SW480 (cell line): Measurements from ENCODE around the gene BEST1.
"Not testable (repeated sequence)": the region's sequence is repeated elsewhere in the genome, so short reads cannot be mapped to it uniquely, and the experiment has no call there.

ENCODE experiments used
- DNase-seq: peaks from one replicate; pipeline ENCODE4 v3.0.0-alpha.2; 2016; ENCODE audit warnings: low spot score

The BEST1 gene

DNA sequence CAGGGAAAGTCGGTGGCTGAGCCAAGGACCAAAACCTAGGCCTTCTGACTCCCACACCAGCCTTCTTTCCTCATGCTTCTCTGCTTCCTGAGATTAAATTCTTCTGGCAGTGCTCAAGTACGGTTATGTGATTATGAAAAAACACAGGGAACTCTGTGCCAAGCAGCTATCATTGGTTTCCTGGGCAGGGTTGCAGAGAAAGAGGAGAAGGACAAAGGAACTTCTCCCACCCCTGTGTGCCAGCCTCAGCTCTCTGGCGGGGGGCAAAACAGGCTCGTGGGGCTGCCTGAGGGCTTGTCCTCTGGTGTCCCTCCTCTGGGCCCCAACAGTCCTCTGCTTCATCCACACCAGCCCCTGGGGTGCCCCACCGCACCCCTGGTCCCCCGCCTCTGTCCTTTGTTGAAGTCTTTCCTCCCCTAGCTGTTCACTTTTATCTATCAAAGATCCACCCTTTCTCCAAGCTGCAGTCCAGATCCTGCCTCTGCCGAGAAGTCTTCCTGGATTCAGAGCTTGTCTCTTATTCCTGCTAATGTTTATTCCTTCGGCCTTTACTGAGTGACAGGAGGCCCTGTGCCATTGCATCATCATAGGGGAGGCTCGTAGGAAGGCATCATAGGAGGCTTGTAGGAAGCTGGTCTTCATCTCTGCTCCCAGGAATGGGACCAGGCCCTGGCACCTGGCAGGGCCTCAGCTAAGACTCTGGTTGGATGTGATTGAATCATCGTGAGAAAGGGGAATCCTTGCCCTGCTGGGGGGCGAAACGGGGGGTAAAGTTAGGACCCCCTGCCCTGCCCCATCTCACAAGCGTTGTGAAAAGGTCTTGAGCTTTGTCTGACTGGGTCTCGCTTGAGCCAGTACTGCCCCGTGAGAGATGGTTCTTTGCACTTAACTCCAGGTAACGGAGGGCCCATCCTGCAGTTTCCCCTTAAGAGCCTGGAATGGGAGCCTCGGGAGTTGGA is 28.8 kb downstream of the BEST1 start:
- no peak for DNase-seq

DNA sequence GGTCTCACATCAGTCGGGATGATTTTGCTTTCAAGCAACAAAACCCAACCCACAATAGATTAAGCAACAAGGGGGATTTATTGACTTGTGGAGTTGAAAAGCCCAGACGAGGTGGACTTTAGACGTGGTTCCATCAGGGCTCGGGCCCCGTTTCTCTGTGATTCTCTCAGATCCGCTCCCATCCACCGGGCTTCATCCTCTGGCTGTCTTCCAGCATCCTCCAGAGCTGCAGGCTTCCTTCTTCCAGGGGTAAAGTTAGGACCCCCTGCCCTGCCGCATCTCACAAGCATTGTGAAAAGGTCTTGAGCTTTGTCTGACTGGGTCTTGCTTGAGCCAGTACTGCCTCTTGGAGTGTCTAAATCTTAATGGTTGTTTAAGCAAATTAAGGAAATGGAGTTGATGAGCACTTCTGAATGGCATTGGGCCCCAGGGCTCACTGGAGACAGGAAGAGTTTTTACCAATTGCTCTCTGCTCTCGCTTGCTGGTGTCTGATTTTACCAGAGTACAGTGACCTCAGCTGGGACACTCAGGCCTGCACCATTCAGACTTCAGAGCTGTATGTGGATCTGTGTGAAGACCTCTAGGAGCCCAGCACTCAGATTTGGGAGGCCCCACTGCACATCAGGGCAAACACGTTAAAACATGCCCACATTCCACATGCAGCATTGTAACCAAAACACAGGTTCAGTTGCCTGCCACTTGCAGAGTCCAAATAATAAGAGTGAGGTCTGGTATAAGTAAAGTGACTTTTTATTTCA is 30.8 kb downstream of the BEST1 start:
- DNase-seq = no peak

DNA sequence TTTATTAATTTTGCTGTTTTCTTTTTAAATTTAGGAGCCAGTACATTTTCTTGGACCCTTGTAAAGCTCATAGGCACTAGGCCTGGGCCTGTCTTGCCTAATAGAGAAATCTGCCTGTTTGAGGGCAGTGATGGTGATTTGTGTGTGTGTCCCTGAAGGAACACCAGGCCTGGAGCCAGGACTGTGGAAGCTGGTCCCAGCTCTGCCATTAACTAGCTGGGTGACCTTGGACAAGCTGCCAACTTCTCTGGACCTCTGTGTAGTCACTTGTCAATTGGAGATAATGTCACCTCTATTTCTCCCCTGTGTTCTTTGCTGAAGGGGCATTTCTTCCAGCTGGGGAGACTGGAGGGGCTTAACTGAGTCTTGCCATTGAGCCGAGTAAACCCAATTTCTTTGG is 33.3 kb downstream of the BEST1 start:
- no peak for DNase-seq

DNA sequence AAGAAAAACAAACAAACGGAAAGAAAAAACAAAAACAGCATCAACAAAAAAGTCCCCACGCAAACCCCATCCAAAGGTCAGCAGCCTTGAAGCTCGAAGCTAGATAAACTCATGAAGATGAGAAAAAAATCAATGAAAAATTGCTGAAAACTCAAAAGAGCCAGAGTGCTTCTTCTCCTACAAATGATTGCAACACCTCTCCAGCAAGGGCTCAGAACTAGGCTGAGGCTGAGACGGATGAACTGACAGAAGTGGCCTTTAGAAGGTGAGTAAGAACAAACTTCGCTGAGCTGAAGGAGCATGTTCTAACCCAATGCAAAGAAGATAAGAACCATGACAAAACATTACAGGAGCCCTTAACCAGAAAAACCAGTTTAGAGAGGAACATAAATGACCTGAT is 35.7 kb downstream of the BEST1 start:
- no peak for DNase-seq

DNA sequence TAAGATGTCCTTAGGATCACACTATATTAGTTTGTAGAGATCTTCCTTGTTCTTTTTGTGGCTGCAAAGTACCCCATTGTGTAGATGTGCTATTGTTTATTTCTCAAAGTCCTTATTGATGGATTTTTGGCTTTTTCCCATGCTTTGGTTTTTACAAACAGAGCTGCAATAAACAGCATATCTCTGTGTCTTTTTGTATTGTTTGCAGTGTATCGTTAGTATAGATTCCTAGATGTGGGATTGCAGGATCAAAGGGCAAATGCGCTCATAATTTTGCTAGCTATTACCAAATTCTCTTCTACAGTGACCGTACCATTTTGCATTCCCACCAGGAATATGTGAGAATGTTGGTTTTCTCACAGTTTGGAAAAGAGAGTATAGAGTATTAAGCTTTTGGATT is 44.8 kb downstream of the BEST1 start:
- DNase-seq = no peak

DNA sequence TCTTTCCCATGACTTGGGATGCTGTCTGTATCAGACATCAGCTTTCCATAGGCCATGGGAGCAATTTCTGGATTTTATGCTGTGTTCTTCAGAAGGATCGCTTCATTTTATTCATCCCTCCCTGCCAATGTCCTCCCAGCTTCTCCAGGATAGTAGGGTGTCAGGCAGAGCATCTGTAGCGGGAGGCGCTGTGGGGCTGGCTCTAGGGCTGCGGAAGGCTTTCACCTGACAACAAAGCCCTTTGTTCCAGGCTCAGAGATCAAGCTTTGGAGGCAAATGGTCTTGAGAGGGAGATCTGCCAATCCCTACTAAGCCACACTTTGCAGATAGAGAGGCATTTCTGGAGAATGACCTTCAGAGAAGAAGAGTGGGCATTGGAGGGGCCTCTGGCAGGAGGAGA is 46.8 kb downstream of the BEST1 start:
- DNase-seq = no peak

DNA sequence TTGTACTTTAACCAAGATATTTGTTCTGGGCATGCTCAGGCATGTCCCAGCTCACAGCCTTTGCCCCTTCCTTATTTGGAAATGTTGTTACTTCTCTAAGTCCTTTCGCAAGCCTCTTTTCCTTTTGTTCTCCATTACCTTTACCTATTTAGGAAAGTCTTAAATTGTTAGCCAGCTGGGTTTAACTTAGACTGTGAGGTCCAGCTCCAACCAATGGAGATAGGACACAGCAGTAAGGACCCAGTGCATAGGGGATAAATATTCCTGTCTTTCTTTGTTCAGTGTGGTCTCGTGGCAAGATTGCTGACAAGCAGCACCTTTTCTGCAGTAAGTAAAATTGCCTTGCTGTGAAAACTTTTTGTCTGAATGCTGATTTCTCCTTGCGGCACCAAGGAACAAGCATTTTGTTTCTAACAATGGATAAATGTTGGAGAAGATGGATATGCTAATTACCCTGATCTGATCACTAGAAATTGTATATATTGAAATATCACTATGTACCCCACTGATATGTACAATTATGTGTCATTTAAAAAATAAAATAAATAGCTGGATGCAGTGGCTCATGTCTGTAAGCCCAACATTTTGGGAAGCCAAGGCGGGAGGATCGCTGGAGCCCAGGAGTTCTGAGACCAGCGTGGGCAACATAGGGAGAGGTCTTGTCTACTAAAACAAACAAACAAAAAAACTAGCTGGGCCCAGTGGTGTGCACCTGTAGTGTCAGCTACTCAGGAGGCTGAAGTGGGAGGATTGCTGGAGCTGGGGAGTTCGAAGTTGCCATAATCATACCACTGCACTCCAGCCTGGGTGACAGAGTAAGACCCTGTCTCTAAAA is 49.2 kb downstream of the BEST1 start:
- DNase-seq = no peak

DNA sequence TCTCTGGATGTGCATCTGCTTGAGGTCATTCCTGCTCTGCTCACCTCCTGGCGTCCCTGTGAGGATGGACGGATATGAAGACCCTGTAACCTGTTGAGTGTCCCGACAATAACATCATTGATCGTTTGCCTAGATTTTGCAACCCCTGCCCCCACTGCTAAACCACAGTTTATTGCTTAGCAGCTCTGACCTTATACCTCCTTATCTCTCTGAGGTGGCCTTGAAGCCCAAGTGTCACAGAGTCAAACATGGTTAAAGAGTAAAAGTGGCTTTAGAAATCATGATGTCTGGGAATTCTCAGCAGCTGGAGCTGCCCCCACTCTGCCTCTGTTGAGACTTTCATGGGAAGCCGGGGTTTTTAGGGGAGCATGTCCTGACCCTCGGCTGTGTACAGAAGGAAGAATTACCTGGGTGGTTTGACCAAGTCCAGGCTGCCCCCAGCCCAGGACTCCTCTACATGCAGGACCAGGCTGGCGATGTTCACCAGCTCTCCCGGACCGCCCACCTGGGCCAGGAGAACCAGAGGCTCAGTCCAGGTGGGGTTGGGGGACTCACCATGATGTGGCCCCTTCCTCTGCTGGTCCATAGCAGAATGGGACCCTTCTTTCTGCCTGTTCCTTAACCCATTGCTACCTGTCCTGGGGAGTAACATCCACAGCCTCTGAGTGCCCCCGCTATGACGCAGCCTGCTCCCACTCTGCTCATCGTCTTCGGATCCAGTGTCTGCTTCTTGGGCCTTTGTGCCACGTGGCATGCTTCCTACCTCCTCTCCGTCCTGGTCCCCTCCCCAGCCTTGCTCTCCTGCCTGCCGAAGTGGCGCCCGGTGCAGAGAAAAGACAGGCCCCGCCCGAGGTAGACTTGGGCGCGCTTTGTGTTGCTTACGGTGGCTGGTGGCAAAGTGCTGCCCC is 50.6 kb downstream of the BEST1 start:
- DNase-seq = no peak

DNA sequence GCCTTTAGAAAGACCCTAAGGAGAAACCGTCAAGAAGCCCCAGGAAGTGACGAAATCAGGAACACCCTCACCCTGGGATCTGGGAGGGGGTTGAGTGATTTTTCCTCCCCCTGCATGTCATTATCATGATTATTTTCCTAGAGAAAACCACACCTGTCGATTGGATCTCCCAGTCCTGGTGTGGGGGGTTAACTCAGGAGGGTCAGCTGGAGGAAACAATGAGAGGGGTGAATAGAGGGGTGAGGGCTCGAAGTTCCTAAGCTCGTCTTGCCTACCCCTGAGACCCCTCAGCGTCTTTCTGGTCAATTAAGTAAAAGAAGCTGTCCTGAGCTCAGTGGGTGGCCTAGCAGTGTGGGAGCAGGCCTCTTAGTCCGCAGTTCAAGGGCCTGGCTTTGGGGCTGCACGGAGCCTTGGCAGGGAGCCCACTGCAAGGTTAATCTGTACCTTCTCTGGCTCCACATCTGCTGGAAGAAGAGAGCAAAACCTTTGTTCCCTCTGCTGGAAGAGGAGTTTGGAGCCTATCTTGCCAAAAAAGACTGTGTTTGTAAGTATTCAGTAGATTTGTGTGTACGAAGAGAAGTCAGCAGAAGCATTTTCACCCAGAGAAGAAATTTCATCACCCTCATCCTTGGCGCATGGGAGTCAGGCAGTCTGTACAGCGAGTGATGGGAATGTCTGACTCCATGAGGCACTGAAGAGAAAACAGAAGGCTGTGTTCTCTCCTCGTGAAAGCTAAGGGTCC is 51.5 kb downstream of the BEST1 start:
- DNase-seq = no peak

DNA sequence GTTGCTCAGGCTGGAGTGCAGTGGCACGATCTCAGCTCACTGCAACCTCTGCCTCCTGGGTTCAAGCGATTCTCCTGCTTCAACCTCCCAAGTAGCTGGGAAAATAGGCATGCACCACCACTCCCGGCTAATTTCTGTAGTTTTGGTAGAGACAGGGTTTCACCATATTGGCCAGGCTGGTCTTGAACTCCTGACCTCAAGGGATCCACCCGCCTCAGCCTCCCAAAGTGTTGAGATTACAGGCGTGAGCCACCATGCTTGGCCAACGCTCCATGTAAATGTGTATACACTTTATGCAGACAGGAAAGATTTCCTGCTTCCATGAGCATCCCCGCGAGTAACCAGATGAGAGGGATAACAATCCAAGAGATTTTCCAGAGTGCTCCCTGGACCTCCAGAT is 52.1 kb downstream of the BEST1 start:
- DNase-seq = not testable (repeated sequence)

DNA sequence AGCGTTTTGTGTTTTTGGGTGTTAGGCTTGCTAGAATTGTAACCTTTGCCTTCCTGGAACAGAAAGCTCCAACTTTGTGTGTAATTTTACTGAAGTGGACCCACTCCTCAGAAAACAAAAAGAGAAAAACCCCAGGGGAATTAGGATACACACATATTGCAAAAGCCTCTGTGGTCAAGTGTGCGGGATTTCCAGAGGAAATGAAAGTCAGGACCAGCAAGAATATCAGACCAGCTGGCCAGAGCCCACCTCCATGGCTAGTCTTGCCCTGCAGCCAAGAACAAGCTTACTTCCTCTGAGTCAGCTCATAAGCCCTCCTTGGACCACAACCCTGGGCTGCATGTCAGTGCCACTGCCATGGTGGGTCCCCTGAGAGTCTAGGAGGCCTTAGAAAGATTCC is 54.3 kb downstream of the BEST1 start:
- no peak for DNase-seq

DNA sequence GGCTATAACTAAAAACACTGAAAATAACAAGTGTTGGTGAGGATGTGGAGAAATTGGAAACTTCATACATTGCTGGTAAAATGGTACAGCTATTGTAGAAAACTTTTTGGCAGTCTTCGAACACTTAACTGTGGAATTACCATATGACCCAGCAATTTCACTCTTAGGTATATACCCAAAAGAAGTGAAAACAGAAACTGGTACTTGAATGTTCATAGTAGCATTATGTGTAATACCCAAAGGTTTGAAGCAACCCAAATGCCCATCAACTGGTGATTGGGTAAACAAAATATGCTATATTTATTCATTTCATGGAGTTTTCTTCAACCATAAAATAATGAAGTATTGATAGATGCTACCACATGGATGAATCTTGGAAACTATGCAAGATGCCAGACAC is 58.0 kb downstream of the BEST1 start:
- no peak for DNase-seq

DNA sequence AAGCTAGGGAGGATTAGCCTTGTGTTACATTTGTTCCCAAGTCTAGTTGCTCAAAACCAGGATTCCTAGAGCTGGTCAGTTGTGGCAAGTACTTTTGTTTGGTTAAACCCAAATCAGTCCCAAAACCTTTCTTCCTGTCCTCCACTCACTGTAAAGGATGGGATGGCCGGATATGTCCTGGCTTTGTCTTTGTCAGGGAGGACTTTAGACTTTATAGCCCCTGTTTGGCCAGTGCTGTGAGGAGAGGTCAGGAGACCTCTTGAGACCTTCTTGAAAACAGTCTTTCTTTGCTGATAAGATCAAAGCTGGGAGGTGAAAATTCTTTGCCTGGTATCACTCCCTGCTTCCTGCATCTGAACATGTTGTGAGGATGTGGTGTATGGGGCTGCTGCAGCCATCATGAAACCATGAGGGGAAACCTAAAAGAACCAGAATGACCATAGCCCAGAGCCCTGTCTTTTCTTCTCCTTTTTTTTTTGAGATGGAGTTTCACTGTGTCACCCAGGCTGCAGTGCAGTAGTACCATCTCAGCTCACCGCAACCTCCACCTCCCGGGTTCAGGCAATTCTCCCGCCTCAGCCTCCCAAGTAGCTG is 60.9 kb downstream of the BEST1 start:
- no peak for DNase-seq

DNA sequence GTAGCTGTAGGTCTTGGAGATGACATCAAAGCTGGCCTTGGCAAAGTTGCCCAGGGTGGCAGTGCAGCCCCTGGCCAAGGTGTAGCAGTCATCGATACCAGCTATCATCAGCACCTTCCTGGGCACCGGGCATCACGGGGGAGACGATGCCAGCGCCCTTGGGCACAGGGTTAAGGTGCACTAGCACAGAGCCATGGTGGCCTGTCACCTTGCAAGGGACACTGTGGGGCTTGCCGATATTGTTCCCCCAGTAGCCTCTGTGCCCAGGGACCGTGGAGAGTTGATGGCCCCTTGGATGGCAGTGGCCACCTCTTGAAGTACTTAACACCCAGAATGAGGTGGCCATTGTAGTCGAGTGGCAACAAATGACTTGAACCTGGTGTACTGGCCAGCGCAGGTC is 61.7 kb downstream of the BEST1 start:
- no peak for DNase-seq

DNA sequence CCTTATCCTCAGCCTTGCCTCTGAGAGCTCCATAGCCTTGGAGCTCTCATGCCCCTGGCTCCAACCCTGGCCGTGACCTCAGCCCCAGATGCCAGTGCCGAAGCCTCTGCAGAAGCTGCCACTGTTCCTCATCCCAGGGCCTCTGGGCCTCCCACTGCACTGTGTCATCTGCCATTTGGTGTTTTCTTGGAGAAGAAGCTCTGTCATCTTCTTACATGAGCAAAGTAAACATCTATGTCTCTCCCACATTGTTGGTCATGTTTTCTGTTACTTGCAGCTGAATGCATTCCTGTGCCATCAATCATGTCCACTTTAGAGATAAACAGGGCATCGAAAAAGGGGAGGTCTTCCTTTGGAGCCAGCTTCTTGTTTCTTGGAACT is 62.3 kb downstream of the BEST1 start:
- DNase-seq = peak; percentile 24

DNA sequence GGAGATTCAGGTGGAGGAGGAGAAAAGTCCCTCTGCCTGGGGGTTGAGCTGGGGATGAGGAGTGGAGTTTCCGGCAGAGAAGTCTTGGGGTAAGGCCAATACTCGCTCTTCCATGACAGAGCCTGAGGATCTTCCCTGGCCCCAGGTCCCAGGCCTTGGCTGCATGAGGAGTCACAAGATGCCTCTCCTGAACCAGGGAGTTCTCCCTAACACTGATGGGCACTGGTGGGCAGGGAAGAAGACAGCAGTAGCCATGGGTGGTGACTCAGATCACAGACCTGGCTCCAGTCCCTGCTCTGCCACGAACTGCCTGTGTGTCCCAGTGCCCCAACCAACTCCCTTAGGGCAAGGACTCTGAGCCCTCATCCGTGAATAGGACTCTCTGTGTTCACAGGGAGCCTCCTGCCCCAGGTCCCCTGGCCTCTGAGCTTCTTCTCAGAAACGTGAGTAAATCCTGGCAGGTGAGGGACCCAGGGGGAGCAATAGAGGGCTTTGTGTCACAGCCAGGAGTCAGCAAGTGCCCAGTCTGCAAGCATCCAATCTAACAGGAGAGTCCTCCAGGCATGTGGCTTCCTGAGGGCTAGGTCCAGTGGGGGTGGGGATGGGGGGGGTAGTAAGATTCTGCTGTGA is 62.8 kb downstream of the BEST1 start:
- DNase-seq = peak; percentile 43
